NCI-H2081 treated with DMSO at 0.1 percent for 48 hours (cell line): Measurements from ENCODE around the gene RNASET2.
"Not testable (repeated sequence)": the region's sequence is repeated elsewhere in the genome, so short reads cannot be mapped to it uniquely, and the experiment has no call there.

Experiments
- DNase-seq: peaks from one replicate; lab custom pipeline; 2025; lab: John Stamatoyannopoulos, UW

RNASET2 gene

DNA sequence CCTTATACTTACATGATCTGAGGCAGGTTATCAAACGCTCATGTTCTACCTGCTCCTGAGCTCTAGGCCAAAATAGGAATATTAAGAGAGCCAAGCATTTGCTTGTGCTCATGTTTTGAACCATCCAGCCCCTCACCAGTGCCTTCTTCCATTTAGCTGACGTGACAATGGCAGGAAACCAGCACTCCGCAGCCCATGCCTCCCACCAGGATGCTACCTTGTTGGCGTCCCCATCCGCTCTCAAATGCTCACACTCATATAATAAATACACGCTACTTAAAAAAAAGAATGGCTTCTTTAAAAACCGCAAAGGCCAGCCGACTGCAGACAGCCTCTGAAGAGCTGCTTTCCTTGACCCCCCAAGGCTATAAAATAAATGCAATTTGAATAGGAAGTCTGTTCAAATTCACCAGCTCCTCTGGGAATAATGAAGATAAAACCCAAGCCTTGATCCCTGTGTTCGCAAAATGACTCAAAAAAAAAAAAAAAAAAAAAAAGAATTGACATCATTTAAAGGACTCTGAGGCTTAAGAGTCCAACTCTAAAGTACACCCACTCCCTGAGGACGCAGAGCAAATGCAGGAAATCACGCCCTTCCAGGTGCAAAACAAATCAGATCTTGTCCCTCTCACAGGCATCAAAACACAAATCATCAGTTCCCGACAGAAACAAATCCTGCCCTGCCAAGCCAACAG, 29.0 kb downstream of the RNASET2 start:
- DNase-seq = no peak

DNA sequence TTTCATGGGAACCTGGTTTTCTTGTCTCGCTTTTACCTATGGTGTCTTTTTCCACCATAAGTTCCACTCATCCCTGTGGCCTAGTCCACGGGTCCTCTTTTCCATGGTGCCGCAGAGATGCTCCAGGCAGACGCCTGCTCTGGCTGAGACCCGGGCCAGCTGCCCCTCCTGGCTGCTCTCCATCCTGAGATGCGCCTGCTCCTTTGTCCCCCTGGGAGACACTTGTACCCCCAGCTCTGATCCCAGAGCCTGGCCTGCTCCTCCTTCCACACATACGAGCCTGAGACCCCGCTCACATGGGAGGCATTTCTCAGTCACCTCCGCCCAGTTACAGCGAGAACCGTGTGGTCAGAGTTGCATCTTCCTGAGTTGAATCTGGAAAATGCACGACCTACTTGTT, 29.6 kb downstream of the RNASET2 start:
- DNase-seq = no peak

GRCh38 chr6:166925141-166925996, 31.0 kb downstream of the RNASET2 start:
- DNase-seq = no peak

DNA sequence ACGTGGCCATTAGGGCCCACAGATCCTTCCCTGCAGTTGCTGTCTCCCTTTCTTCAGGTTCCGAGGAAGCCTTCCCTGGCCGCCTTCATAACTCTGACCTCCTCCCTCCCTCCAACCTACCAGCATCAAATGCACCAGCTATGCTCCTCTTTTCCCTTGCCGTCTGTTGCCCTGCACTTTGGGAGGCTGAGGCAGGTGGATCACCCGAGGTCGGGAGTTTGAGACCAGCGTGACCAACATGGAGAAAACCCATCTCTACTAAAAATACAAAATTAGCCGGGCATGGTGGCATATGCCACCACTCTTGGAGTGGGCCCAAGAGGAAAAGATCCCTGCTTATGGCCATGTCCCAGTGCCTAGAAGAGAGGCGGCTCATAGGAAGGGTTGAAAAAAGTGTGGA, 31.8 kb downstream of the RNASET2 start:
- no peak for DNase-seq

- no peak for DNase-seq
These were observed 33.4 kb downstream of the RNASET2 start for GRCh38 chr6:166922937-166923336.

GRCh38 chr6:166921570-166921969, 34.8 kb downstream of the RNASET2 start:
- DNase-seq = no peak

DNA sequence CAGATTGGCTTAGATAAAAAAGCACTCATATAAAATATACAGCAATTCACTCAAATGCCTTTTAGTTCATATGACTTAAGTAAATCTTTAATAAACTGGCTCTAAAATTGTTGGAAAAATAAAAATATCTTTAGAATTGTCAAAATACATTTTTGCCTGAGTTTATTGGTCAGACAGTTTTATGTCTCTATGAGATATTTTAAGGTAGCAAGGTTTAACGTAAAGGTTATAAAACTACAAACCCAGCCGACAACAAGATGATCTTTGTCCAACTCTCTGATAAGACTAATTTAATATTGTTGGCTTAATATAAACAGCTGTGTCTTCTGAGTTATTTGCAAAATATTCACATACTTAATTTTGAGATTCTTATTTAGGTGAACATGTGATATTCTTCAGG, 39.5 kb downstream of the RNASET2 start:
- DNase-seq = no peak

- not testable (repeated sequence) for DNase-seq
These were observed 40.9 kb downstream of the RNASET2 start for GRCh38 chr6:166915484-166915883.

DNA sequence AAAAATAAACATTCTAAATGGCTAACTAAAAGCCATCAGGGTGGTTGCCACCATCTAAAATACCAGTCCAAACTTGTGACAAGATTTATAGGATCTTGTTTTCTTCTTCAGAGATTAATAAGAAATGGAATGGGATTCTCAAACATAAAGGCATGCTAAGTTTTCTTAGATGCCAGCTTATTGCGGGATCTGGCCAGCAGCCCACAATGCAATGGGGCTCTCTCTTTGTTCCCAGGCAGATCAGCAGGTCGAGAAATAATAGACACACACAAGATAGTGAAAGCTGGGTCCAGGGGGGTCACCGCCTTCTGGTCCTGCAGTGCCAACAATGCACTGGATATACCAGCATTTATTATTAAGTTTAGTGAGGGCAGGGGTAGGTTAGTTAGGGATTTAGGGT, 41.4 kb downstream of the RNASET2 start:
- not testable (repeated sequence) for DNase-seq

DNA sequence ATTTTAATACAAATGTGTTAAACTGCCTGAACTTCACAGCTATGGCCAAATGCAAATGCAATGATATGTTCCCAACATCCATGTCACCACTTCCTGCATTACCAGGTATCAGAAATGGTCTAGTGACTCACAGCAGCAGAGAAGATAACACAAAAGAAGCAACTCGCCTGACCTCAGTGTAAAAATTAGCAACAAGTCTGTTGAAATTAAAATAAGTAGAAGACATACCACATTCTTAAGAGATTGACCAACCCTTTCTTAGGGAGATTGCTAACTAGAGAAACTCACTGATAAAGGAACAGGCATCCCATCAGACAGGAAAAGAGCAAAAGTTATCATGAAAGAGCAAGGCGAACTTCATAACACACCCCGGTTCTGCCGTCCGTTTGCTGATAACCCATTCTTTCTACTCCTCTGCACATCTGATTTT, 45.1 kb downstream of the RNASET2 start:
- DNase-seq = no peak

- no peak for DNase-seq
These were observed 45.7 kb downstream of the RNASET2 start for GRCh38 chr6:166910601-166911000.

DNA sequence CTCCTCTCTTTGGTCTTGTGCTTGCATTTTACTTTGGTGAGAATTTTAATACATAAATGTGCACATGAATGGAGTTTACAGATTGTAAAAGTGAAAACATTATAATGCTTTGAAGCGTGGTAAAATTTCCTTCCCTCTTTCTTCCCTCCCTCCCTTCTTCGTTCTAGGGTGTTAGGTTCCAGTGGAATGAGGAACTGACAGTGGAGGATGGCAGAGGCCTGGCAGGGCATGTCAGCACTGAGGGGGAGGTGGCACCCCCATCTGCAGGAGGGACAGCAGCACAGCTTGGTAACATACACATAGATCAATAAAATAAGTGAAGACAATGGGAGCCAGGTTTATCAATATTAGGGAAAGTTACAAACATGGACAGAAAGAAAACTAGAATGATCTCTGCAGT, 47.5 kb downstream of the RNASET2 start:
- DNase-seq = no peak

DNA sequence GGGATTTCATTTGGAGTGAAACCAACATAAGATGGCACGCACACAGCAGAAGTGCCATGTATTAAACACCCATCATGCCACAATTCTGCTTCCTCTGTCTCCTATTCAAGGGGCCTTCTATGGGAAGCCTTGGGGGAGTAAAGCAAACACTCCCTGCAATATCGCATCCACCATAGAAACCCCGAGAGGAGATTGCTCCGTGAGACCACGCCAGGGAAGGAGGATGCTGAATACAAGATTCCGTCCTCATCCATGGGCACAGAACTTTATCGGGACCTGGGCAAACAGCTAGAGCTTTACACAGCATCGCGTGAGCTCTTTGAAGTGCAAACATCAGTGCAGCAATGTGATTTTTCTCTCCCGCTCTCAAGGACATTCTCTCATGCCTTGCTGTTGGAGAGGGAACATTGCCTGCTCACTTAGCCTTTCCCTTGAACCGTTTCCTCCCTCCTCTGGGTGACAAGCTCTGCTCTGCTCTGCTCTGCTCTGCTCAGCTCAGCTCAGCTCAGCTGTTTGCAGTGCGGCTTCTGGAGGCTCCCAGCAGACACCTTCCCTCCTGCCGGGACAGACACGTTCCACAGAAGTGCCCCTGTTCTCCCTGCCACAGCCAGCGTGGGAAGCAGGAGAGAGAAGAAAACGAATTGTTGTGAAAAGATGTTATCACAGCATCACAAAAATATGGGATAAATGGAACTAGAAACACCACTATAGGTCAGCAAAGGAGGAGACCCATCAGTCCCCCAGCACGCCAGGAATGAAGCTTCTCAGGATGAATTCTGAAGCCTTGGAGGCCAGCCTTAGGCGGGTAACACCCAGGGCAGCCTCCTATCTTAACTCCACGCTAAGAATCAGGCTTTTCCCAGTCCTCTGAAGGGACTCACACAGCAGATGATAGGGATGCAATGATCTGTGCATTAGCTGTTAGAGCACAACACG, 48.2 kb downstream of the RNASET2 start:
- DNase-seq = no peak

- no peak for DNase-seq
These were observed 48.9 kb downstream of the RNASET2 start for GRCh38 chr6:166907373-166907841.

DNA sequence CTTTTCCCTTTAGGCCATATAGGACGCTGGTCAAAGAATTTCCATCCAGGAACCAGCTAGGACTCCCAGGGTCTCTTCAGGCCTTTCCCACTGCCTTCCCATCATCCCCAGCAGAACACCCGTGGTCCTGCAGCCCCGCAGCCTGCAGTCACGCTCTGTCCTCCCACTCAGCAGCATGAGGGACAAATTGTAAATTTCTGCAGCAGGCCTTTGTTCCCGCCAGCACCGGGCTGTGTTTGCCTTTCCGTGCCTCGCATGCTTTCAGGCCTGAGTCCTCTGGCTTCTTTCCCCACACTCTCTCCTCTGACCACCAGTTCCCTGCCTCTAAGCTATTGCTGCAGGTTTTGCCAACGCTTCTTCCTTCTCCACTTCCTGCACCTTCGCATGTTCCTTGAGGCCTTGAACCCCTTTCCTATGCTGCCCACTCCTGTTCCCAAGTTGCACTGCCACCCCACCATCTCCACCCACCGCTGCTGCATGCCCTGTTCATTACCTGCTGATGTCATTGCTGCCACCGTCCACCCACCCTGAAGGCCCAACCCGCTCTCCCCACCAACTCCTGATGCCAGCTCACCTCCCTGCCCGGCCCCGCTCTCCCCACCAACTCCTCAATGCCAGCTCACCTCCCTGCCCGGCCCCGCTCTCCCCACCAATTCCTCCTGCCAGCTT, 49.8 kb downstream of the RNASET2 start:
- no peak for DNase-seq

DNA sequence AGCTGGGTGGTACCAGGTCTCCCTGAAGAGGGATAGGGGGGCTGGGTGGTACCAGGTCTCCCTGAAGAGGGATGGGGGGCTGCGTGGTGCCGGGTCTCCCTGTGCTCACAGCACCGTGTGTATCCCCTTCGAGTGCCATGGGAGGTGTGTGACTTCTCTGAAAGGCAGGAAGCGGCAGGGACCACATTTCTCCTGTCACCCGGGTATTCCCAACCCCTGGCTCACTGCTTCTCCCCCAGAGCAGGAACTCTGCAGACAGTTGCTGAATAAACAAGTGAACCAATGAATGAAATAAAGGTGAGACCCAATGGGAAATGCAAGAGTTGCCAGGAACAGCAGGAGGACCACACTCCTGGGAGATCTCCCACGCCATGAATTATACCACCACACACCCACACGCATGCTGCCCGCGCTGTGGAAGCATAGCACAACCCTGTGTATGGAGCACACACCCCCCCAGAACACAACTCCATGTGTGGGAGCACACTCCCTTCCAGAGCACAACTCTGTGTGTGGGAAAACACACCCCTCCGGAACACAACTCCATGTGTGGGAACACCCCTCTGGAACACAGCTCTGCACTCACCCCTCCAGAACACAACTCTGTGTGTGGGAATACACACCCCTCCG, 50.7 kb downstream of the RNASET2 start:
- no peak for DNase-seq

- no peak for DNase-seq
These were observed 51.3 kb downstream of the RNASET2 start for GRCh38 chr6:166905013-166905412.

DNA sequence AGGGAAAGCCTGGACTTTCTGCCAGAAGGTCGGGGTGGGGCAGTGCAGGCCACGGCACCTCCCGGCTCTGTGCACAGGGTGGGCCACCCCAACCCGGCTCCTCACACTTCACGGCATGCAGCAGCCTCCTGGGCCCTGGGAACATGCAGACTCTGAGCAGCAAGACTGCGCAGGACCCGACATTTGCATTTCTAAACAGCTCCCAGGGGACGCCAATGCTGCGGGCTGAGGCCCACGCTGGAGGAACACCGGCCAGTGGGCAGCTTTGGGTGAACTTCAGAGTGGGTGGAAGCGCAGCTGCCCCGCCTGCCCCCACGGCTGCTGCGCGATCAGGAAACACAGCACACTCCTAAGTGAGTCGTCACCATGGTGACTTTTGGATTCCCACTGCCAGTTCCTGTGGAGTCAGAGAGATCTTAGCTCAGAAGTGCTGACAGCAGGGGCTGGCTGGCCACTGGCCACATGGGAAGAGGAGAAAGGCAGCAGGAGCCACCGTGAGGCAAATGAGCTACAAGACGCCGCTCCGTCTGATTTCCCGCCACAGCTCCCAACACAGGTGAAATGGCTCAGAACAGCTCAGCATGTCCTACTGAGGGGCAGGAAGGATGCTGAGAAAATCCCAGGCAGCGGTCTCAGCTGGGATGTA, 52.1 kb downstream of the RNASET2 start:
- DNase-seq = no peak

- DNase-seq = no peak
These were observed 52.9 kb downstream of the RNASET2 start for GRCh38 chr6:166903500-166903899.

GRCh38 chr6:166903027-166903426, 53.3 kb downstream of the RNASET2 start:
- DNase-seq = no peak
